Suprapubic skin (tissue), 4 donors: ENCODE data around the gene CADM4.

ENCODE experiments used
- POLR2A ChIP-seq, 2 donors: fragments of 450-650 bp; IDR thresholded peaks; one replicate each; pipeline ENCODE4 v1.6.1; 2017; ENCODE audit warnings: antibody characterized with exemption in 2 of 2, mild to moderate bottlenecking in 2 of 2, moderate library complexity in 2 of 2
- POLR2AphosphoS5 ChIP-seq, 3 donors: sonication (generic); formaldehyde crosslinking; IDR thresholded peaks; one replicate each; pipeline ENCODE4 v1.6.1; 2017; ENCODE audit warnings: antibody characterized with exemption in 3 of 3
- TF ChIP-seq, protein P1 (sequence below), 2 donors: fragments of 200-600 bp in 1 of 2; fragments of 450-650 bp in 1 of 2; sonication (generic) in 1 of 2; IDR thresholded peaks; one replicate each; pipeline ENCODE4 v1.5.1; 2016 to 2019; ENCODE audit warnings: antibody characterized with exemption in 2 of 2, mild to moderate bottlenecking in 1 of 2, moderate library complexity in 1 of 2

DNA sequence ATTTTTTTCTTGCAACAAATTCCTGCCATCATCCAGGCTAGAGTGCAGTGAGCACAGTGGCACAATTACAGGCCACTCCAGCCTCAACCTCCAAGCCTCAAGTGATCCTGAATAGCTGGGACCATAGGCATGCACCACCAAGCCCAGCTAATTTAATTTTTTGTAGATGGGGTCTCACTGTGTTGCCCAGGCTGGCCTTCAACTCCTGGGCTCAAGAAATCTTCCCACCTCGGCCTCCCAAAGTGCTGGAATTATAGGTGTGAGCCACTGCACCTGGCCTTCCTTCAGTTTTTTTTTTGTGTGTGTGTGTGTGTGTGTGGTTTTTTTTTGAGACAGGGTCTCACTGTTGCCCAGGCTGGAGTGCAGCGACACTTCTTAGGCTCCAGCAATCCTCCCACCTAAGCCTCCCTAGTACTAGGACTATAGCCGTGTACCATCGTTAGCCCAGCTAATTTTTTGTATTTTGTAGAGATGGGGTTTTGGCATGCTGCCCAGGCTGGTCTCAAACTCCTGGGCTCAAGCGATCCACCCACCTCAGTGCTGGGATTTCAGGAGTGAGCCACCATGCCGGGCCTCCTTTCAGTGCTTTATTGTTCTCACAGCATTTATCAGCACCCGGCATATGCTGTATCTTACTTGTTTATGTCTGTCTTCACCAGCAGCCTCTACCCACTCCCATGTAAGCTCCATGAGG, 33.6 kb downstream of the CADM4 start:
- TF ChIP-seq, protein P1, sequence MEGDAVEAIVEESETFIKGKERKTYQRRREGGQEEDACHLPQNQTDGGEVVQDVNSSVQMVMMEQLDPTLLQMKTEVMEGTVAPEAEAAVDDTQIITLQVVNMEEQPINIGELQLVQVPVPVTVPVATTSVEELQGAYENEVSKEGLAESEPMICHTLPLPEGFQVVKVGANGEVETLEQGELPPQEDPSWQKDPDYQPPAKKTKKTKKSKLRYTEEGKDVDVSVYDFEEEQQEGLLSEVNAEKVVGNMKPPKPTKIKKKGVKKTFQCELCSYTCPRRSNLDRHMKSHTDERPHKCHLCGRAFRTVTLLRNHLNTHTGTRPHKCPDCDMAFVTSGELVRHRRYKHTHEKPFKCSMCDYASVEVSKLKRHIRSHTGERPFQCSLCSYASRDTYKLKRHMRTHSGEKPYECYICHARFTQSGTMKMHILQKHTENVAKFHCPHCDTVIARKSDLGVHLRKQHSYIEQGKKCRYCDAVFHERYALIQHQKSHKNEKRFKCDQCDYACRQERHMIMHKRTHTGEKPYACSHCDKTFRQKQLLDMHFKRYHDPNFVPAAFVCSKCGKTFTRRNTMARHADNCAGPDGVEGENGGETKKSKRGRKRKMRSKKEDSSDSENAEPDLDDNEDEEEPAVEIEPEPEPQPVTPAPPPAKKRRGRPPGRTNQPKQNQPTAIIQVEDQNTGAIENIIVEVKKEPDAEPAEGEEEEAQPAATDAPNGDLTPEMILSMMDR (IDR thresholded peaks at IDR 0.05) = no peak
- TF ChIP-seq POLR2AphosphoS5 (IDR thresholded peaks at IDR 0.05) (no peak), POLR2A (IDR thresholded peaks at IDR 0.05) (no peak)
